NT2/D1 (cell line): ENCODE data around the gene OSGIN1.

ENCODE experiments used
- DNase-seq: peaks from one replicate; pipeline ENCODE4 v3.0.0-alpha.2; 2011; ENCODE audit warnings: low read depth, low spot score
- H3K27me3 ChIP-seq: 2 replicates; pipeline ENCODE4 v1.6.0; 2011; ENCODE audit warnings: mild to moderate bottlenecking; ENCODE audit not compliant: insufficient read length, insufficient read depth
- H3K36me3 ChIP-seq: 2 replicates; pipeline ENCODE4 v1.6.1; 2011; ENCODE audit warnings: mild to moderate bottlenecking, low read length, mixed read lengths; ENCODE audit not compliant: insufficient read depth, insufficient read length
- H3K4me1 ChIP-seq: 2 replicates; pipeline ENCODE4 v1.5.1; 2011; ENCODE audit not compliant: insufficient read depth, insufficient read length
- H3K4me3 ChIP-seq: 2 replicates; pipeline ENCODE4 v1.5.1; 2011; ENCODE audit warnings: low read depth; ENCODE audit not compliant: insufficient read length
- H3K9ac ChIP-seq: 2 replicates; pipeline ENCODE4 v1.6.0; 2011; ENCODE audit warnings: low read depth; ENCODE audit not compliant: insufficient read length
- H3K9me3 ChIP-seq: 2 replicates; pipeline ENCODE4 v1.5.1; 2011; ENCODE audit warnings: mild to moderate bottlenecking, low read length; ENCODE audit not compliant: insufficient read depth
- SUZ12 ChIP-seq: IDR thresholded peaks from 2 replicates; pipeline ENCODE4 v1.6.1; 2011; ENCODE audit not compliant: insufficient read length, insufficient read depth; ENCODE audit errors: extremely low read depth
- YY1 ChIP-seq: IDR thresholded peaks from 2 replicates; pipeline ENCODE4 v1.6.1; 2011; ENCODE audit not compliant: insufficient read length, insufficient read depth
- ZNF274 ChIP-seq: IDR thresholded peaks from 2 replicates; pipeline ENCODE4 v1.6.1; 2011; ENCODE audit warnings: mild to moderate bottlenecking, low read depth, low read length

The OSGIN1 gene

GRCh38 chr16:83980794-83981193 is 27.8 kb downstream of the OSGIN1 start:
- Histone ChIP-seq H3K4me1 (peaks cover 3% of the 10 kb centered on the region), H3K36me3 (no peaks in the 10 kb centered on the region)

GRCh38 chr16:83981799-83982198 is 28.8 kb downstream of the OSGIN1 start:
- no peak for DNase-seq
- no peaks in the 10 kb centered on the region for H3K4me1 ChIP-seq

More at GRCh38 chr16:83980794-83981193, 27.8 kb downstream of the OSGIN1 start:
- TF ChIP-seq SUZ12 (no peak), YY1 (no peak), ZNF274 (no peak)
- no peak overlapping the region for H3K9ac ChIP-seq
- peaks cover 31% of the 10 kb centered on the region for H3K9me3 ChIP-seq
- H3K4me3 ChIP-seq = no peak overlapping the region
- no peak for DNase-seq
- no peaks in the 10 kb centered on the region for H3K27me3 ChIP-seq

GRCh38 chr16:83983491-83983890 is 30.5 kb downstream of the OSGIN1 start:
- Histone ChIP-seq H3K36me3 (no peaks in the 10 kb centered on the region), H3K9me3 (peaks cover 16% of the 10 kb centered on the region), H3K27me3 (no peaks in the 10 kb centered on the region), H3K9ac (no peak overlapping the region), H3K4me3 (no peak overlapping the region), H3K4me1 (no peaks in the 10 kb centered on the region)
- DNase-seq = no peak
- TF ChIP-seq SUZ12 (no peak), ZNF274 (no peak), YY1 (no peak)

More at GRCh38 chr16:83981799-83982198, 28.8 kb downstream of the OSGIN1 start:
- H3K4me3 ChIP-seq = no peak overlapping the region
- H3K9me3 ChIP-seq = peaks cover 31% of the 10 kb centered on the region
- TF ChIP-seq ZNF274 = no peak
- TF ChIP-seq SUZ12 = no peak
- no peak for TF ChIP-seq YY1
- H3K27me3 ChIP-seq = no peaks in the 10 kb centered on the region
- no peaks in the 10 kb centered on the region for H3K36me3 ChIP-seq
- no peak overlapping the region for H3K9ac ChIP-seq

GRCh38 chr16:83989300-83989699 is 36.3 kb downstream of the OSGIN1 start:
- DNase-seq = no peak
- no peaks in the 10 kb centered on the region for H3K36me3 ChIP-seq
- no peak for TF ChIP-seq ZNF274
- TF ChIP-seq YY1 = no peak
- TF ChIP-seq SUZ12 = no peak
- H3K27me3 ChIP-seq = no peaks in the 10 kb centered on the region
- no peaks in the 10 kb centered on the region for H3K4me1 ChIP-seq
- H3K4me3 ChIP-seq = no peak overlapping the region
- no peaks in the 10 kb centered on the region for H3K9me3 ChIP-seq
- no peak overlapping the region for H3K9ac ChIP-seq

- no peak overlapping the region for H3K9ac ChIP-seq
- no peak for DNase-seq
- peaks cover 4% of the 10 kb centered on the region for H3K4me1 ChIP-seq
- no peaks in the 10 kb centered on the region for H3K36me3 ChIP-seq
- no peak overlapping the region for H3K4me3 ChIP-seq
- TF ChIP-seq YY1 = no peak
- no peak for TF ChIP-seq SUZ12
- TF ChIP-seq ZNF274 = no peak
- H3K9me3 ChIP-seq = no peaks in the 10 kb centered on the region
- no peaks in the 10 kb centered on the region for H3K27me3 ChIP-seq
Observed at GRCh38 chr16:83990492-83990891, 37.5 kb downstream of the OSGIN1 start.

GRCh38 chr16:83992624-83993023 is 39.6 kb downstream of the OSGIN1 start:
- no peak for DNase-seq
- Histone ChIP-seq H3K36me3 (no peaks in the 10 kb centered on the region), H3K9ac (no peak overlapping the region), H3K9me3 (no peaks in the 10 kb centered on the region), H3K4me3 (no peak overlapping the region), H3K27me3 (no peaks in the 10 kb centered on the region), H3K4me1 (peaks cover 4% of the 10 kb centered on the region)
- TF ChIP-seq SUZ12 = no peak
- no peak for TF ChIP-seq ZNF274
- no peak for TF ChIP-seq YY1

- Histone ChIP-seq H3K9me3 (no peaks in the 10 kb centered on the region), H3K9ac (no peak overlapping the region), H3K27me3 (no peaks in the 10 kb centered on the region), H3K4me1 (peaks cover 6% of the 10 kb centered on the region), H3K4me3 (no peak overlapping the region), H3K36me3 (no peaks in the 10 kb centered on the region)
- DNase-seq = no peak
- TF ChIP-seq YY1 = no peak
- TF ChIP-seq SUZ12 = no peak
- TF ChIP-seq ZNF274 = no peak
Observed at GRCh38 chr16:83994087-83994486, 41.0 kb downstream of the OSGIN1 start.

DNA sequence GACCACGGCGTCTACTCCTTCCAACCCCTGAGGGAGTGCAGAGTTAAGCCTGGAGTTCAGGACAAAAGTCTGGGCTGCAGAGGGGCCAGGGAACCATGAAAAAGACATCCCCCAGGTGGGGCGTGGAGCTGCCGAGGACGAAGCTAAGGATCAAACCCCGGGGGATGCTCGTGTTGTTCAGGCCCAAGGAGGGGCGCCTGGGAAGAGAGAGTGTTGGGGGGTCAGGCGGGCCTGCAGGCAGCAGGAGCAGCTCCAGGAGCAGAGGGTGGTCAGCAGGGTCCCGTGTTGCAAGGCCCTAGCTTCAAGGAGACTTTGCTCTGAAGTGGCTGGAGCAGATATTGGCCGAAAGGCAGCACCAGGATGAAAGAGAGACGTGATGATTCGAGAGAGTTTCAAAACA is 41.7 kb downstream of the OSGIN1 start:
- Histone ChIP-seq H3K9me3 (no peaks in the 10 kb centered on the region), H3K4me1 (peaks cover 8% of the 10 kb centered on the region), H3K9ac (no peak overlapping the region), H3K36me3 (no peaks in the 10 kb centered on the region), H3K27me3 (no peaks in the 10 kb centered on the region), H3K4me3 (no peak overlapping the region)
- TF ChIP-seq SUZ12 (no peak), ZNF274 (no peak), YY1 (no peak)
- no peak for DNase-seq
